NCI-H2081 (cell line): ENCODE measurements around the gene COQ8A.

ENCODE experiments used
- DNase-seq, 2 experiments: peaks; one replicate each; lab custom pipeline; 2025; lab: John Stamatoyannopoulos, UW

The COQ8A gene

GRCh38 chr1:227009937-227010336 is 69.8 kb downstream of the COQ8A start:
- DNase-seq = no peak

- no peak for DNase-seq
These were observed 70.6 kb downstream of the COQ8A start for GRCh38 chr1:227010645-227011044.

GRCh38 chr1:227016990-227017389 is 76.9 kb downstream of the COQ8A start:
- DNase-seq = no peak

GRCh38 chr1:227032396-227032795 is 92.3 kb downstream of the COQ8A start:
- DNase-seq = no peak

- no peak for DNase-seq
These were observed 93.8 kb downstream of the COQ8A start for GRCh38 chr1:227033880-227034279.

- no peak for DNase-seq
These were observed 95.2 kb downstream of the COQ8A start for GRCh38 chr1:227035316-227035715.

- DNase-seq = no peak
These were observed 97.0 kb downstream of the COQ8A start for GRCh38 chr1:227037121-227037520.
